Endometrium (tissue), 2 donors: Measurements from ENCODE around the gene MRPS6.

ENCODE experiments used
- FAIRE-seq: peaks from 2 replicates; lab custom pipeline; 2012; peaks lifted over from hg19 to GRCh38; lab: Jason Lieb, UNC
- donor health status: control.
- donor health status: control.

The MRPS6 gene

GRCh38 chr21:34181431-34182039, 108.2 kb downstream of the MRPS6 start:
- no peak for FAIRE-seq

GRCh38 chr21:34182436-34182835, 109.1 kb downstream of the MRPS6 start:
- FAIRE-seq: no peak

GRCh38 chr21:34183331-34183928, 110.1 kb downstream of the MRPS6 start:
- no peak for FAIRE-seq

- no peak for FAIRE-seq
Measured at GRCh38 chr21:34184232-34184631, 110.9 kb downstream of the MRPS6 start.

- FAIRE-seq: no peak
Measured at GRCh38 chr21:34185026-34185750, 111.8 kb downstream of the MRPS6 start.

GRCh38 chr21:34186109-34186719, 112.8 kb downstream of the MRPS6 start:
- no peak for FAIRE-seq

- no peak for FAIRE-seq
Measured at GRCh38 chr21:34187935-34188334, 114.6 kb downstream of the MRPS6 start.

GRCh38 chr21:34189506-34189905, 116.1 kb downstream of the MRPS6 start:
- no peak for FAIRE-seq

GRCh38 chr21:34190576-34191321, 117.4 kb downstream of the MRPS6 start:
- no peak for FAIRE-seq

GRCh38 chr21:34191876-34192275, 118.5 kb downstream of the MRPS6 start:
- no peak for FAIRE-seq
